Neuron (in vitro differentiated cells): ENCODE results near the gene CALY.

ENCODE experiments used
- H2AFZ ChIP-seq: one replicate; pipeline ENCODE4 v1.6.1; 2013; ENCODE audit warnings: low read depth, mild to moderate bottlenecking, inconsistent platforms, low read length, moderate library complexity
- H3K27me3 ChIP-seq: one replicate; pipeline ENCODE4 v1.6.1; 2013; ENCODE audit warnings: low read length; ENCODE audit not compliant: insufficient read depth
- H3K36me3 ChIP-seq: one replicate; pipeline ENCODE4 v1.6.1; 2013; ENCODE audit warnings: low read length; ENCODE audit not compliant: insufficient read depth
- H3K4me1 ChIP-seq: one replicate; pipeline ENCODE4 v1.6.1; 2013; ENCODE audit warnings: low read length; ENCODE audit not compliant: insufficient read depth
- H3K4me3 ChIP-seq: 2 replicates; pipeline ENCODE4 v1.5.1; 2013; ENCODE audit warnings: mild to moderate bottlenecking, low read length, moderate library complexity
- H3K9me3 ChIP-seq: one replicate; pipeline ENCODE4 v1.6.1; 2013; ENCODE audit warnings: low read length

The CALY gene

DNA sequence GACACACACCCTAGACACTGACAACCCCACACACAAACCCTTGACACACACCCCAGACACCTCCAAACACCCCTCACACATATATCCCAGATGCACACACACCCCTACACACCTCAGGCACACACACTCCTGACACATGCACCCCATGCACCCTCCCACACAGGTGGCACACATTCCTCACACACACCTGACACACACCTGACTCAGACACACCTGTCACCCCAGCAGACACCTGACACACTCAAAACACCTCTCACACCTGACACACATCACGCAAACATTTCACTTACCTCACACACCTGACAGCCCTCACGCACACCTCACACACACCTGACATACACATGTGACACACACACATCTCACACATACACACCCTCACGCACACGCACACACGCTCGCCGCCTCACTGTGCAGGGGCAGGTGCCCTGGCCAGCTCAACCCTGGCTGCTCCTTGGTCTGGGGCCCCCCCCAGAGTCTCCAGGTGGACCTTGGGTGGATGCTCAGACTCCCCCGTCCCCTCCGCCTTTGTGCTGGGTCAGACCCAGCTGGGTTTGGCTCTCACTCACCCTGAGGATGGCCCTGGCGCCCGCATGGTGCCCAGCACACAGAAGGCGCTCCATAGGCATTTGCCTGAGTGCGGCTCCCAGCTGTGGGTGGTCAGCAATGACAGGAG lies 3.1 kb upstream of the CALY start:
- no peak overlapping the region for H2AFZ ChIP-seq
- peaks cover 25% of the 10 kb centered on the region for H3K27me3 ChIP-seq
- H3K9me3 ChIP-seq, result no peaks in the 10 kb centered on the region
- peaks cover 14% of the 10 kb centered on the region for H3K4me1 ChIP-seq
- H3K36me3 ChIP-seq, result no peaks in the 10 kb centered on the region
- no peak overlapping the region for H3K4me3 ChIP-seq

DNA sequence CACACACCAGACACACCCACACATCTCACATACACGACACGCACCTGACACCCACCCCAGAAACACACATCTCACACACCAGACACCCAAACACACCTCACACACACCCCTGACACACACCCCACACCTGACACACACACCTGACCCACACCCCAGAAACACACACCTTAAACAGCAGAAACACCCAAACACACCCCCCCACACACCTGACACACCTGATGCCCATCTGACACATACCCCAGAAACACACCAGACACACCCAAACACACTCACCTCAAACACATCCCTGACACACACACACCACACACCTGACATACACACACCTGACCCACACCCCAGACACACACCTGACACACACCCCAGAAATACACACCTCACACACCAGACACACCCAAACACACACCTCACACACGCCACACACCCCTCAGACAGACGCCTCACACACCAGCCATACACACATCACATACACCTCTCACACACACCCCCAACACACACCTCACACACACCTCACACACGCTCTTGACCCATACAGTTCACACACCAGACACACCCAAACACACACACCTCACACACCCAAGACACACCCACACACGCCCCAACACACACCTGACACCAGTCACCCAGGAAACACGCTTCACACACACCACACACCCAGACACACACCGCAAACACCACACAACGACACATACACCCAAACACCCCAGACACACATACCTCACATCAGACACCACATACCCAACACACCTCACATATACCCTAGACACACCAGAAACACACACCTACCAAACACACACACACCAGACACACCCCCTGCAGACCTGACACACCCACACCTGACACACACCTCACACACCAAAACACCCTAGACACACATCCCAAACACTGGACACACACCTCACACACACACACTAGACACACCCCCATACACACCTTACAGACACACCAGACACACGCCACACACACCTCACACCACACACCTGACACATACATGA lies 1.7 kb upstream of the CALY start:
- Histone ChIP-seq H3K4me1 (peaks cover 14% of the 10 kb centered on the region), H3K27me3 (peaks cover 31% of the 10 kb centered on the region), H3K9me3 (no peaks in the 10 kb centered on the region), H3K36me3 (no peaks in the 10 kb centered on the region), H2AFZ (no peak overlapping the region), H3K4me3 (no peak overlapping the region)

DNA sequence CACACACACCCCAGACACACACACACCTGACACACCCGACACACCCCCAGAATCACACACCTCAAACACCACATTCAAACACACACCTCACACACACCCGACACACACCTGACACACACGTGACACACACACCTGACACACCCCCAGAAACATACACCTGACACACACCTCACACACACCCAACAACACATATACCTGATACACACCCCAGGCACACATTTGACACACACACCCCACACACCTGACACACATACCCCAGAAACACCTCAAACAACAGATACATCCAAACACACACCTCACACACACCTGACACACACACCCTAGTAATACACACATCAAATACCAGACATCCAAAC lies 652 bp upstream of the CALY start:
- Histone ChIP-seq H3K9me3 (peaks cover 6% of the 10 kb centered on the region), H3K27me3 (peaks cover 31% of the 10 kb centered on the region), H2AFZ (no peak overlapping the region), H3K4me3 (no peak overlapping the region), H3K4me1 (peaks cover 14% of the 10 kb centered on the region), H3K36me3 (no peaks in the 10 kb centered on the region)

DNA sequence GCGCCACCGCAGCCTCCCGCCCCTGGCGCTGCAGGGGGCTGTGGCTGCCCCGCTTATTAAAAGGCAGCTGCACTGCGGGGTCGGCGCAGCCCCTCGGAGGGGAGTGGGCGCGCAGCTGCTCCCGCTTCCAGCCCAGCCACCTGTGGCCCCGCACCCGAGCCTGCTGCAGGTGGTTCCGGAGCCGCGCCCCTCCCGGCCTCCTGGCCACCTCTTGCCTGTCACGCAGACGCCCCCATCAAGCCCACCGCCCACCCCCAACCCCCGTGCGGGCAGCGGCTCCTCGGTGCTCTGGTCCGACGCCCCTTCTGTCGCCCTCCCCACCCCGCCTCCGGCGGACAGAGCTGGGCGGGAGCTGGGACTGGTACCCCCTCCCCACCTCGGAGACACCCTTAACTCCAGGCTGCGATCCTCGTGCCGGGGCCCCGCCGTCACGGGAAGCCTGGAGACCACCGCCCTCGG lies 549 bp downstream of the CALY start:
- no peak overlapping the region for H2AFZ ChIP-seq
- H3K27me3 ChIP-seq, result peaks cover 31% of the 10 kb centered on the region
- H3K9me3 ChIP-seq, result peaks cover 9% of the 10 kb centered on the region
- no peaks in the 10 kb centered on the region for H3K36me3 ChIP-seq
- H3K4me1 ChIP-seq, result peaks cover 14% of the 10 kb centered on the region
- H3K4me3 ChIP-seq, result no peak overlapping the region

DNA sequence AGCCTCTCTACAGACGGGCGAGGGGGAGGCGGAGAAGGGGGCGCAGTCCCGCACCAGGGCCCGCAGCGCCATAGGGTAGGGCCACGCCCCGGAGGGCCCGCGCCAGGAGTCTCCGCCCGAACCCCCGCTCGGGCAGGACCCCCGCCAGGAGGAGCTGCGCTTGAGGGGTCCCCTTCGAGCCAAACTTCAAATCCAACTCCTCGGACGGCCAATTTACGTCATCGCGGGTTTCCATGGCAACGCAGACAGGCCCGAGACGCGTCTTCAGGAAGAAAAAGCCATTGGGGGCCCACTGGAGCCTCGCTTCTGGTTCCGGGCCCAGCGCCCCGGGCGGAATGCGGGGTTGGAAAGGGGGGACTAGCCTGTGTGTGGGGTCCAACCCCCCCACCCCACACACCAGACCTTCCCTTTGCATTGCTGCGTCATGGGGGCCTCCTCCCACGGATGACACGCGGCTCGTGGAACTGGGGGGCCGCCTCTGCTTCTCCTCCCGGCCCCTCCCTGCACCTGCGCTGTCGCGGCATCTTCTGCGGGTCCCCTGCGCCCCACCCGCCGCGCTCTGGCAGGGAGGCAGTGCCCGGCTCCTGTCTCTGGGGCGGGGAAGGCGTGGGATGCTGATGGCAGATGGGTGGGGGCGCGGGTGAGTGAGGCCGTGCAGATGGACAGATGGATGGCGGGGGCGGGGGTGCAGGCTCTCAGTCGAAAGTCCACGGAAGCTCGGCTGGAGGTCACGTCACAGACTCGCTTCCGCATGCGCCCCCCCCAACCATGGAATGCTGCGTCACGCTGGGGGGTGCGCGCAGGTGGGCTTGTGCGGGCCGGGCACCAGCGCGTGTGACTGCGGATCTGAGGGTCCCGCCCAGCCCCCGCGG lies 1.2 kb downstream of the CALY start:
- Histone ChIP-seq H3K36me3 (no peaks in the 10 kb centered on the region), H3K4me3 (peak overlapping the region; percentile 27), H3K4me1 (peaks cover 14% of the 10 kb centered on the region), H3K9me3 (peaks cover 9% of the 10 kb centered on the region), H2AFZ (peak overlapping the region; percentile 60), H3K27me3 (peaks cover 35% of the 10 kb centered on the region)

DNA sequence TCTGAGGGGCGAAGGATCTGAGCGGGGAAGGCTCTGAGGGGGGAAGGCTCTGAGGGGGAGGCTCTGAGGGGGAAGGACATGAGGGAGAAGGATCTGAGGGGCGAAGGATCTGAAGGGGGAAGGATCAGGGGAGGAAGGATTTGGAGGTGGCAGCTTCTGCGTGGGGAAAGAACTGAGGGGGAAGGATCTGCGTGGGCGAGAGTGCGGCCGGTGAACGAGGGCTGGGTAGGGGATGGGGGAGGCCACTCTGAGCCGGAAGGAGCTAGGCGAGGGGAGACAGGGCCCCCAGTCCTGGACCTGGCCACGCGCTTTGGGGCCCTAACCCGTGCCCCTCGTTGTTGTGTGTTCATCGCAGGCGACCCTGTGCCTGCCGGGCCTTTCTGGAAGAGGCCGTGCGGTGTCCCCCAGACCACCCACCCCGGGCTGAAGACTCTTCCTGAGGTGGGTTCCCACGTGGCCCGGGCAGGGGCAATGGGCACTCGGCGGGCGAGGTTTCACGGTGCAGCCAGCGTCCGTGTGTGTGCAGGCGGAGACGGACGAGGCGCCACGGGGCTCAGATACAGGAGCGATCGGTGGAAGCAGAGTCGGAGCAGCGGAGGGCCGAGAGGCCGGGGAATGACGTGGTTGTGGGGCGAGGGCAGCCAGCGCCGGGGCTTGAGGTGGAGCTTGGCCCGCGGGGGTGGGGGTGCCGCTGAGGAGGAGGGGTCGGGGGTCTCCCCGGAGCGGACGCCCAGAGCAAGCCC lies 2.0 kb downstream of the CALY start:
- H3K4me1 ChIP-seq, result peaks cover 14% of the 10 kb centered on the region
- H3K36me3 ChIP-seq, result no peaks in the 10 kb centered on the region
- peaks cover 35% of the 10 kb centered on the region for H3K27me3 ChIP-seq
- H2AFZ ChIP-seq, result peak overlapping the region; percentile 60
- peak overlapping the region; percentile 27 for H3K4me3 ChIP-seq
- peaks cover 9% of the 10 kb centered on the region for H3K9me3 ChIP-seq

DNA sequence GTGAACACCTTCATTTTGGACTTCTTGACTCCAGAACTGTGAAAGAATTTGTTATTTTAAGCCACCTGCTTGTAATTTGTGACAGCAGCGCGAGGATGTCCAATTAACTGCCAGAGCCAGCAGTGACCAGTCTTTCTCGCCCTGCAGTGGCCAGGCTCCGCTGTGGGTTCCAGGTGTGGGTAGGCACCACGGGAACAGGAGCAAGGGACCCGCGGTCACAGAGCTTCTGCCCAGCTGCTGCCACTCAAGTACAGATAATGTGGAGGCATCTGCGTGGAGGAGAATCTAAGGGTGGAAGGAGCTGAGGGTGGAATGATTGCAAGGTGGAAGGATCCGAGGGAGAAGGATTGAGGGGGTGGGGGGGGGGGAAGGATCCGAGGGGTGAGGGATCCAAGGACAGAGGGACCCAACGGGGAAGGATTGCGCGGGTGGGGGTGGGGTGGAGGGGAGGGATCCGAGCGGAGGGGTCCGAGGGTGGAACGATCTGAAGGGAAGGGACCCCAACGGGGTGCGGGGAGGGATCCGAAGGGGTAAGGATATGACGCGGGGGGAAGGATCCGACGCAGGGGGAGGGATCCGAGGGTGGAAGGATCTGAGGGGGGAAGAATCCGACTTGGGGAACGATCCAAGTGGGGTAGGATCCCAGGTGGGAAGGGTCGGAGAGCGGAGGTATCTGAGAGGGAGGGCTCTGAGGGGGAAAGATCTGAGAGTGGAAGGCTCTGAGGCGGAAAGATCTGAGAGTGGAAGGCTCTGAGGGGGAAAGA lies 3.6 kb downstream of the CALY start:
- H3K36me3 ChIP-seq, result no peaks in the 10 kb centered on the region
- peaks cover 46% of the 10 kb centered on the region for H3K27me3 ChIP-seq

DNA sequence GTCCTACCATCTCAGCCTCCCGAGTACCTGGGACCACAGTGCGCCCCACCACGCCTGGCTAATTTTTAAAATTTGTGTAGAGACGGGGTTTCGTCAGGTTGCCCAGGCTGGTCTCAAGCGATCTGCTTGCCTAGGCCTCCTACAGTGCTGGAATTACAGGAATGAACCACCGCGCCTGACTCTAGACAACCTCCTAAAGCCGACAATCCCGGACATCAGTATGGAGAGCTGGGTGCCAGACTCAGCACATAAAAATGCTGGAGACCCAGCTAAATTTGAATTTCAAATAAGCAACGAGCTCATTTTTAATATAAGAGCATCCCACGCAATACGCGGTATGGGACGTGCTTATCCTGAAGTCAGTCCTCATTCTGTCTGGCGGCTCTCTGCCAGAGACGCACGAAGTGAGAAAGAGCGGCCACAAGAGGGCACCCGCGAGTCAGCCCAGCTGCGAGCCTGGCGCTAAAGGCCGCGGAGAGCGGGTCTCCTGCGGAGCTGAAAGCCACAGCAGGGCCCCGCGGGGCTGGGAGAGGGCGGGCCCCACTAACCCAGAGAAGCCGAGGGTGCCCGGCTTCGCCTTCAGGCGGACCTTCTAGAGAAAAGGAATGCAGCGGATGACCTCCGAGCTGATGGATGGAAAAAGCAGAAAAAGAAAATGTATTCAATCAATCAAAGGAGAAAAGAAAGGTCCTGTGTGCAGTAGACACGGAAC lies 7.0 kb downstream of the CALY start:
- no peaks in the 10 kb centered on the region for H3K36me3 ChIP-seq
- no peak overlapping the region for H2AFZ ChIP-seq
- H3K27me3 ChIP-seq, result peaks cover 44% of the 10 kb centered on the region
- H3K9me3 ChIP-seq, result peaks cover 9% of the 10 kb centered on the region
- no peak overlapping the region for H3K4me3 ChIP-seq
- H3K4me1 ChIP-seq, result peaks cover 16% of the 10 kb centered on the region

More for the DNA sequence above, 3.6 kb downstream of the CALY start:
- H3K9me3 ChIP-seq, result peaks cover 9% of the 10 kb centered on the region
- no peak overlapping the region for H2AFZ ChIP-seq
- no peak overlapping the region for H3K4me3 ChIP-seq
- peaks cover 19% of the 10 kb centered on the region for H3K4me1 ChIP-seq

DNA sequence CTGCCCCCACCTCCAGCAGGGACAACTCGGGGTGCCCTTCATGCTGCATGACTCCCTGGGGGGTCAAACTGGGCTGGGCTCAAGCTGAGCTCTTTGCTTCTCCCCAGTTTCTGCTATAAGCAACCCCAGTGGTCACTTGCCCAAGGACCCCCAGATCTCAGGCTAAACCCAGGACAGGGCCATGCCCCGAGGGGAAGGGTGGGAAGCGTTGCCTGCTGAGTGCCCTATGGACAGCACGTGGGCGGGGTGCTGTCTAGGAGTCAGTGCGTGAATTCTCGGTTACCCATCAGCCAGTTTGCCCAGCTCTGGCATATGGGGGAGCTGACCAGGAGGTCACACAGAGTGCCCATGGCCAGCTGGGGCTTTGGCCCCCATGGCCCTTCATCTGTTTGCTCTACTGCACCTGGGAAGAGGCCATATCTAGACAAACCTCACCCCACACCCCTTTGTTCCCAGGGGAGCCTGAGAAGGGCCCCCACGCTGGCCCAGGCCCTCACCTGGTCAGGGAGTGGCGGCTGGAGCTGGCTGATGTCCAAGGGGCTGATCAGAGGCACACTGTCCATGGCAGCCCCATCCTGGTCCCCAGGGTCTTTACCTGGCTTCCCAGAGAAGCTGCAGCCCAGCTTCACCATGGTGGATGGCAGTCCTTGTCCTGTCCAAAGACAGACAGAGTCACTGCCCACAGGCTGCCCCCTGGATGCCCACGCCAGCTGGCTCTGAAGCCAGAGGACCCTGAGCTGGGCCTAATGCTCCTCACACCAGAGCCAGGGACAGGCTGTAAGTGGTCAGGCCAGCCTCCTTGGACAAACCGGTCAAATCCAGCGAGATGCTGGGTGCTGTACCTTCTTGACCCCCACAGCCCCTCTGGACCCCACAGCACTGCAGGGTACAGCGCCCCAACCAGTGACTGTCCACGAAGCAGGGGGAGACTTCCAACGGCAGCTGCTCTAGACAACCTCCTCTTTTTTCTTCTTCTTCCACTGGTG lies 8.0 kb downstream of the CALY start:
- Histone ChIP-seq H3K36me3 (no peaks in the 10 kb centered on the region), H3K27me3 (peaks cover 40% of the 10 kb centered on the region), H2AFZ (no peak overlapping the region), H3K9me3 (peaks cover 9% of the 10 kb centered on the region), H3K4me1 (peaks cover 19% of the 10 kb centered on the region), H3K4me3 (no peak overlapping the region)

DNA sequence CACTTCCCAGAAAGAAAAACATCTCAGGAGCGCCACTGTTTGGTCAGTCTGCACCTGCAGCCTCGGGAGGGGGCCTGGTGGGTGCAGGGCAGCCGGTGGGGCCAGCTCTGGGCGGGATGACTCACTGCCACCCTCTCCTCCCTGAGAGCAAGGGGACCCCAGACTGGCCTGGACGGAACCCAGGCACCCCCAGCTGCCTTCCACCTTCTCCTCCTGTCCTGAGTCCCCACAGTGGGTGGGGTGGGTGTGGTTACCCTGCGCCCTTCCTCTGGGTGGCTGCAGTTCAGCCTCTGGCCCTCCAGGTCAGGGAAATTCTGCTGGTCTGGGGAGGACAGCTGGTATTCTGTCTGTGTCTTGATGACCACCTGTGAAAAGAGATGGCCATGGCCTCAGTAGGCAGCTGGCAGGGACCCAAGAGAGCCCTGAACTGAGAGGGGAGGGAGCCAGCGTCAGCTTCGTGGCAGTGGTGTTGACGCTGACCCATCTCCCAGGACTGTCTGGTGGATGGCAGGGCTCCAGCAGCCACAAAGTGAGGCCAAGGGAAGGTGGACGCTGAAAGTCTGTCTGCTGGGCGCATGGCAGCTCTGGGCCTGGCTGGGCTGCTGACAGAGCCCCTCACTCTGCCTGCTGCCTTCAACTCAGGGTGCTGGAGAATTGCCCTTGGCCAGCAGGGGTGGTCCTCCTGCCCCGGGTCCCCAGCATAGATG lies 8.9 kb downstream of the CALY start:
- H2AFZ ChIP-seq, result no peak overlapping the region
- H3K4me1 ChIP-seq, result peaks cover 19% of the 10 kb centered on the region
- peaks cover 40% of the 10 kb centered on the region for H3K27me3 ChIP-seq
- no peaks in the 10 kb centered on the region for H3K36me3 ChIP-seq
- peaks cover 7% of the 10 kb centered on the region for H3K9me3 ChIP-seq
- H3K4me3 ChIP-seq, result no peak overlapping the region
